Kidney (tissue), 14 donors: ENCODE data around the gene KRTAP9-6. TPM values are rescaled to one million over a fixed set of nuclear protein-coding genes. Genes with fewer than 3 reads are reported as not detected.
"Not testable (repeated sequence)": the region's sequence is repeated elsewhere in the genome, so short reads cannot be mapped to it uniquely, and the experiment has no call there.

Experiments used
- DNase-seq, 5 donors: peaks; one replicate each; pipeline ENCODE4 v3.0.0-alpha.2; 2013 to 2020
- FAIRE-seq: peaks from 2 replicates; lab custom pipeline; 2012; peaks lifted over from hg19 to GRCh38; lab: Jason Lieb, UNC
- H3K27ac ChIP-seq, 2 donors: one replicate each; pipeline ENCODE4 v1.7.0; 2013; ENCODE audit warnings: low read depth in 2 of 2, low read length in 2 of 2, inconsistent platforms in 1 of 2
- H3K27me3 ChIP-seq: one replicate; pipeline ENCODE4 v1.7.1; 2013; ENCODE audit warnings: low read length, inconsistent platforms; ENCODE audit not compliant: control insufficient read depth, insufficient read depth
- H3K36me3 ChIP-seq, 3 donors: one replicate each; pipeline versions ENCODE4 v1.7.0 to v1.7.1; 2013; ENCODE audit warnings: low read length in 3 of 3, control low read depth in 1 of 3, inconsistent platforms in 1 of 3; ENCODE audit not compliant: insufficient read depth in 3 of 3, control insufficient read depth in 2 of 3
- H3K4me1 ChIP-seq, 3 donors: one replicate each; pipeline versions ENCODE4 v1.7.0 to v1.7.1; 2013; ENCODE audit warnings: low read length in 3 of 3, inconsistent platforms in 1 of 3, low read depth in 1 of 3; ENCODE audit not compliant: control insufficient read depth in 2 of 3, insufficient read depth in 2 of 3
- H3K4me3 ChIP-seq, 3 donors: one replicate each; pipeline versions ENCODE4 v1.7.0 to v1.8.1; 2013; ENCODE audit warnings: low read length in 3 of 3, control low read depth in 1 of 3, inconsistent platforms in 1 of 3
- H3K9ac ChIP-seq, 3 donors: one replicate each; pipeline versions ENCODE4 v1.7.0 to v1.7.1; 2013; ENCODE audit warnings: low read length in 3 of 3, control low read depth in 1 of 3, inconsistent platforms in 1 of 3
- H3K9me3 ChIP-seq, 3 donors: one replicate each; pipeline versions ENCODE4 v1.7.0 to v1.7.1; 2013; ENCODE audit warnings: low read length in 3 of 3, control low read depth in 1 of 3, inconsistent platforms in 1 of 3; ENCODE audit not compliant: control insufficient read depth in 2 of 3, insufficient read depth in 1 of 3
- CTCF ChIP-seq: IDR thresholded peaks from 3 replicates; pipeline ENCODE4 v1.5.1; 2012; ENCODE audit warnings: mild to moderate bottlenecking, moderate library complexity, borderline replicate concordance; ENCODE audit not compliant: insufficient read depth; ENCODE audit errors: extremely low read depth
- intact Hi-C: fragments of 100-400 bp; cut with DNase I; formaldehyde crosslinking; loops from one replicate; pipeline ENCODE4 v1.11.1; 2022
- polyA plus RNA-seq: library from polyadenylated mRNA; stranded (reverse); fragments of 350-450 nt; fragmentation: Illumina TruSeq; extraction: RNeasy Lipid Tissue Mini Kit (QIAGEN cat#74804); gene quantifications from one replicate; pipeline ENCODE4 v1.2.3, GENCODE V29; 2014; ENCODE audit warnings: low read depth, low replicate concordance; ENCODE audit not compliant: insufficient read depth
- total RNA-seq: library from RNA; stranded (reverse); fragmentation: NEBNext Ultra II Directional; extraction: Animal tissue kit (Norgen Biotek cat#: 25700); gene quantifications from one replicate; pipeline ENCODE4 v1.2.1, GENCODE V29; 2021
- donor health status: control.
- donor health status: control.
- donor health status: control.
- donor health status: control.
- donor health status: control.
- donor health status: DM: yes; HTN: yes; CAD: no.
- donor health status: Normal renal cell carcinoma (clear cell type).

The KRTAP9-6 gene
- total and polyA plus RNA-seq, 2 donors from 2014 or later = not detected

- H3K4me1 ChIP-seq, intact Hi-C loops, FAIRE-seq, H3K27me3 ChIP-seq, H3K27ac ChIP-seq, H3K9me3 ChIP-seq, H3K36me3 ChIP-seq, H3K9ac ChIP-seq, H3K4me3 ChIP-seq: not testable (repeated sequence)
- peak in 1 of 5 donors; percentile 49 for DNase-seq
These were observed 27.2 kb upstream of the KRTAP9-6 start, which contains the start of gene KRTAP9-8 for GRCh38 chr17:41237949-41238437. TSS of gene KRTAP9-8 (plus strand) at chr17:41237999. CDS start at chr17:41238052, 53 bp downstream.

- FAIRE-seq, H3K9ac ChIP-seq, H3K4me3 ChIP-seq, intact Hi-C loops, H3K36me3 ChIP-seq, H3K27me3 ChIP-seq, H3K27ac ChIP-seq, DNase-seq, H3K9me3 ChIP-seq, H3K4me1 ChIP-seq: not testable (repeated sequence)
These were observed 18.0 kb upstream of the KRTAP9-6 start for GRCh38 chr17:41246995-41247787.

- H3K27me3 ChIP-seq, H3K9ac ChIP-seq, H3K36me3 ChIP-seq, intact Hi-C loops, H3K4me1 ChIP-seq, H3K27ac ChIP-seq, H3K9me3 ChIP-seq, DNase-seq, FAIRE-seq, H3K4me3 ChIP-seq: not testable (repeated sequence)
These were observed 15.4 kb upstream of the KRTAP9-6 start, which contains the start of gene KRTAP9-4 for GRCh38 chr17:41249637-41250240. TSS of gene KRTAP9-4 (plus strand) at chr17:41249687. CDS start at chr17:41249721, 34 bp downstream.

GRCh38 chr17:41251261-41251660 is 13.9 kb upstream of the KRTAP9-6 start:
- Histone ChIP-seq H3K9me3 (no peaks in the 10 kb centered on the region), H3K9ac (no peak overlapping the region), H3K4me3 (no peak overlapping the region), H3K4me1 (no peaks in the 10 kb centered on the region), H3K27ac (no peak overlapping the region), H3K27me3 (no peaks in the 10 kb centered on the region), H3K36me3 (no peaks in the 10 kb centered on the region)
- TF ChIP-seq CTCF = no peak
- DNase-seq = no peak
- intact Hi-C loops = no loop called here
- FAIRE-seq = no peak

- TF ChIP-seq CTCF = no peak
- H3K4me3 ChIP-seq = no peak overlapping the region
- H3K27me3 ChIP-seq = no peaks in the 10 kb centered on the region
- DNase-seq (no peak), FAIRE-seq (no peak)
- no peak overlapping the region for H3K9ac ChIP-seq
- H3K36me3 ChIP-seq = no peaks in the 10 kb centered on the region
- H3K4me1 ChIP-seq = no peaks in the 10 kb centered on the region
- H3K9me3 ChIP-seq = no peaks in the 10 kb centered on the region
- no peak overlapping the region for H3K27ac ChIP-seq
- intact Hi-C loops = no loop called here
These were observed 10.3 kb upstream of the KRTAP9-6 start for GRCh38 chr17:41254861-41255260.

- H3K4me3 ChIP-seq, H3K9me3 ChIP-seq, intact Hi-C loops, H3K27ac ChIP-seq, FAIRE-seq, H3K9ac ChIP-seq, H3K4me1 ChIP-seq, H3K27me3 ChIP-seq, H3K36me3 ChIP-seq: not testable (repeated sequence)
- DNase-seq = peak in 1 of 5 donors; percentile 52
These were observed 9.5 kb upstream of the KRTAP9-6 start, which contains the start of gene KRTAP9-9 for GRCh38 chr17:41255381-41256290. TSS of gene KRTAP9-9 (plus strand) at chr17:41255384.
